IMR-90 (cell line): Measurements from ENCODE around the gene CLDN24. TPM values are rescaled to one million over a fixed set of nuclear protein-coding genes. Genes with fewer than 3 reads are reported as not detected.
"Not testable (repeated sequence)": the region's sequence is repeated elsewhere in the genome, so short reads cannot be mapped to it uniquely, and the experiment has no call there.

Experiments
- ATAC-seq: fragments of 200-7000 bp; cut with Tn5 transposase; 2 replicates; pipeline ENCODE4 v1.9.1; 2020; ENCODE audit warnings: low read depth, mild to moderate bottlenecking, moderate library complexity
- BruUV-seq: library from RNA; stranded (reverse); fragments of 400-500 nt; replicated peaks from 2 replicates; lab custom pipeline; 2021; lab: Mats Ljungman, UMichigan
- CTCF ChIA-PET: fragments of 300-600 bp; formaldehyde crosslinking; extraction: SDS; loops from one replicate; lab custom pipeline; 2021; ENCODE audit warnings: antibody characterized with exemption; lab: Yijun Ruan, JAX
- POLR2A ChIA-PET: fragments of 300-600 bp; sonication (Branson Sonifier 250); formaldehyde crosslinking; loops from one replicate; lab custom pipeline; 2022; ENCODE audit warnings: antibody characterized with exemption; ENCODE audit not compliant: unreplicated experiment; lab: Charles Lee
- DNase-seq: peaks from one replicate; pipeline ENCODE4 v3.0.0; 2013
- H2AFZ ChIP-seq: replicated peaks from 2 replicates; pipeline ENCODE3; 2013; ENCODE audit warnings: low read length, mild to moderate bottlenecking; ENCODE audit not compliant: poor library complexity
- H2AK5ac ChIP-seq: 2 replicates; pipeline ENCODE4 v1.6.1; 2013; ENCODE audit warnings: low read depth, low read length, inconsistent platforms
- H2AK9ac ChIP-seq: replicated peaks from 2 replicates; pipeline ENCODE3; 2013; ENCODE audit warnings: mild to moderate bottlenecking, low read depth, low read length, moderate library complexity; ENCODE audit not compliant: poor library complexity
- H2BK120ac ChIP-seq: 2 replicates; pipeline ENCODE4 v1.6.1; 2013; ENCODE audit warnings: low read depth, low read length, inconsistent platforms
- H2BK15ac ChIP-seq: 3 replicates; pipeline ENCODE4 v1.6.1; 2013; ENCODE audit warnings: low read depth, low read length, inconsistent platforms
- H2BK20ac ChIP-seq: 2 replicates; pipeline ENCODE4 v1.6.1; 2013; ENCODE audit warnings: low read depth, mild to moderate bottlenecking, inconsistent platforms, low read length, moderate library complexity
- H2BK5ac ChIP-seq: 2 replicates; pipeline ENCODE4 v1.6.1; 2013; ENCODE audit warnings: mild to moderate bottlenecking, low read depth, low read length, inconsistent platforms; ENCODE audit not compliant: poor library complexity, severe bottlenecking
- H3K14ac ChIP-seq: replicated peaks from 2 replicates; pipeline ENCODE4 v1.6.1; 2013; ENCODE audit warnings: low read depth, low read length, inconsistent platforms
- H3K18ac ChIP-seq: 2 replicates; pipeline ENCODE4 v1.6.1; 2013; ENCODE audit warnings: low read depth, low read length, control low read depth
- H3K23ac ChIP-seq: 2 replicates; pipeline ENCODE4 v1.6.1; 2013; ENCODE audit warnings: low read depth, low read length, inconsistent platforms
- H3K27ac ChIP-seq: 2 replicates; pipeline ENCODE4 v1.5.1; 2013; ENCODE audit warnings: mild to moderate bottlenecking, control low read depth, low read length; ENCODE audit not compliant: insufficient read depth
- H3K27me3 ChIP-seq: 2 replicates; pipeline ENCODE4 v1.6.1; 2013; ENCODE audit warnings: low read length; ENCODE audit not compliant: control insufficient read depth, insufficient read depth
- H3K36me3 ChIP-seq: 2 replicates; pipeline ENCODE4 v1.6.1; 2013; ENCODE audit warnings: low read length, mixed read lengths; ENCODE audit not compliant: control insufficient read depth, insufficient read depth
- H3K4ac ChIP-seq: 2 replicates; pipeline ENCODE4 v1.6.1; 2013; ENCODE audit warnings: low read depth, low read length, inconsistent platforms
- H3K4me1 ChIP-seq: 2 replicates; pipeline ENCODE4 v1.6.1; 2013; ENCODE audit warnings: low read length, mixed read lengths; ENCODE audit not compliant: control insufficient read depth, insufficient read depth
- H3K4me2 ChIP-seq: 2 replicates; pipeline ENCODE4 v1.6.1; 2013; ENCODE audit warnings: low read depth, mild to moderate bottlenecking, control low read depth, low read length, moderate library complexity
- H3K4me3 ChIP-seq: 2 replicates; pipeline ENCODE4 v1.5.1; 2013; ENCODE audit warnings: low read depth, mild to moderate bottlenecking, control low read depth, low read length, moderate library complexity; ENCODE audit not compliant: insufficient read depth
- H3K56ac ChIP-seq: 2 replicates; pipeline ENCODE4 v1.6.1; 2013; ENCODE audit warnings: low read length, inconsistent platforms; ENCODE audit not compliant: insufficient read depth; ENCODE audit errors: extremely low read depth
- H3K79me1 ChIP-seq, 2 experiments: 2 replicates each; pipeline ENCODE4 v1.6.1; 2013; ENCODE audit warnings: low read length in 2 of 2, inconsistent platforms in 1 of 2, low read depth in 1 of 2
- H3K9ac ChIP-seq: 2 replicates; pipeline ENCODE4 v1.6.1; 2013; ENCODE audit warnings: low read depth, low read length, control low read depth
- H3K9me1 ChIP-seq: 2 replicates; pipeline ENCODE4 v1.6.1; 2013; ENCODE audit warnings: low read length, inconsistent platforms; ENCODE audit not compliant: insufficient read depth
- H3K9me3 ChIP-seq: 2 replicates; pipeline ENCODE4 v1.6.1; 2013; ENCODE audit warnings: low read length; ENCODE audit not compliant: control insufficient read depth, insufficient read depth
- H4K20me1 ChIP-seq: 2 replicates; pipeline ENCODE4 v1.6.1; 2013; ENCODE audit warnings: low read length, inconsistent platforms; ENCODE audit not compliant: insufficient read depth
- H4K5ac ChIP-seq: 2 replicates; pipeline ENCODE4 v1.6.1; 2013; ENCODE audit warnings: mild to moderate bottlenecking, low read depth, low read length, control low read depth
- H4K8ac ChIP-seq, 2 experiments: 2 replicates each; pipeline ENCODE4 v1.6.1; 2013; ENCODE audit warnings: low read depth in 2 of 2, low read length in 2 of 2, control low read depth in 1 of 2, inconsistent platforms in 1 of 2
- H4K91ac ChIP-seq: 2 replicates; pipeline ENCODE4 v1.6.1; 2013; ENCODE audit warnings: low read depth, low read length, inconsistent platforms; ENCODE audit not compliant: insufficient read depth
- CEBPB ChIP-seq: IDR thresholded peaks from 2 replicates; pipeline ENCODE4 v1.6.1; 2012; ENCODE audit warnings: low read depth, low read length, improper control_type of control experiment
- POLR2A ChIP-seq: IDR thresholded peaks from 2 replicates; pipeline ENCODE4 v1.6.1; 2012; ENCODE audit warnings: mild to moderate bottlenecking, low read depth, low read length
- WGBS, 2 experiments: methylation state at CpG; one replicate each; pipeline versions ENCODE4 v1.1.5 to v1.1.7; 2013; ENCODE audit warnings: missing lambda C conversion rate in 2 of 2; ENCODE audit not compliant: insufficient read length in 1 of 2; ENCODE audit errors: extremely low coverage in 2 of 2; 5-methylcytosine and 5-hydroxymethylcytosine counted together
- dilution Hi-C: fragments of 300-500 bp; cut with HindIII; formaldehyde crosslinking; loops from one replicate; pipeline ENCODE4 v1.14.3; 2018; ENCODE audit warnings: low sequenced_read_pairs; ENCODE audit not compliant: unreplicated experiment
- in situ Hi-C: fragments of 300-500 bp; cut with MboI; formaldehyde crosslinking; loops from 3 replicates; pipeline ENCODE4 v1.14.3; 2019; ENCODE audit warnings: low sequenced_read_pairs, inconsistent platforms, mixed read lengths
- intact Hi-C: fragments of 100-400 bp; cut with micrococcal nuclease; formaldehyde crosslinking; loops from 2 replicates; pipeline ENCODE4 v1.10.0; 2022
- polyA plus RNA-seq, 3 experiments: library from polyadenylated mRNA; depleted of rRNA; stranded (reverse); fragments of >200 nt; gene quantifications; 2 replicates each; pipeline ENCODE4 v1.2.3, GENCODE V29; 2012; ENCODE audit warnings: low replicate concordance in 1 of 3
- total RNA-seq: library from RNA; depleted of rRNA; stranded (reverse); fragments of >200 nt; gene quantifications from 2 replicates; pipeline ENCODE4 v1.2.3, GENCODE V29; 2012

Gene CLDN24
- total and polyA plus RNA-seq, 2 of the 4 experiments (the other 2 are of a cell fraction) = not detected

DNA sequence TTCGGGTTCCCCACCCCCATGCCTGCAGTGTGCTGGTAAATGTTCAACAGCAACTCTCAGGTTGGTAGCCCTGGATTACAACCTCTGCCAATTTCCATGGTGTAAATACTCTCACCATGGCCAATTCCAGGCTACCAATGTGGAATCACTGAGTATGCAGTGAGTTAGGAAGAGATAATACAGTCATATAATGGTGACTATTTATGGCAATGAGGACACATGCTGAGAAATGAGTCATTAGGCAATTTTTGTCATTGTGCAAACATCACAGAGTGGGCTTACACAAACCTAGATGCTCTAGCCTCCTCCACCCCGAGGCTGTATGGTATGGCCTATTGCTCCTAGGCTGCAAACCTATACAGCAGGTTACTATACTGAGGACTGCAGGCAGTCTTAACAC lies 4.6 kb upstream of the CLDN24 start:
- dilution Hi-C loops = no loop called here

GRCh38 chr4:183326387-183326786 lies 4.2 kb upstream of the CLDN24 start:
- H3K9ac ChIP-seq, H4K5ac ChIP-seq, H3K27ac ChIP-seq, H2AK5ac ChIP-seq, DNase-seq, H3K4ac ChIP-seq, H3K79me1 ChIP-seq, H2AFZ ChIP-seq, H3K14ac ChIP-seq, H3K4me1 ChIP-seq, H2BK15ac ChIP-seq, dilution Hi-C loops, BruUV-seq, in situ Hi-C loops, H4K20me1 ChIP-seq, H2AK9ac ChIP-seq, H3K9me3 ChIP-seq, H2BK20ac ChIP-seq, H3K9me1 ChIP-seq, H4K91ac ChIP-seq, intact Hi-C loops, H4K8ac ChIP-seq, H3K27me3 ChIP-seq, H3K4me2 ChIP-seq, H3K18ac ChIP-seq, ATAC-seq, H3K4me3 ChIP-seq, H3K23ac ChIP-seq, H2BK120ac ChIP-seq, H3K56ac ChIP-seq, H3K36me3 ChIP-seq, CTCF ChIA-PET, H2BK5ac ChIP-seq: not testable (repeated sequence)
- POLR2A ChIA-PET = interaction anchor here (1.1 kb wide), 1 partner anchor 10 kb away, joined by 3 read pairs; no protein-coding TSS in a partner anchor
- WGBS, 2 experiments = 75% methylated on average over 1 of the region's 6 CpGs; no CpG with 5 or more reads in 1 of the 2 experiments

More for the DNA sequence above, 4.6 kb upstream of the CLDN24 start:
- H4K20me1 ChIP-seq = no peaks in the 10 kb centered on the region
- H3K4me3 ChIP-seq = no peak overlapping the region
- no peaks in the 10 kb centered on the region for H3K36me3 ChIP-seq
- peak; percentile 5; the same call in 1 of the 2 replicates for ATAC-seq
- no peak overlapping the region for H3K14ac ChIP-seq
- no peak overlapping the region for H2BK5ac ChIP-seq
- TF ChIP-seq CEBPB (peak; percentile 77), POLR2A (no peak)
- ChIA-PET CTCF (no interaction called here), POLR2A (interaction anchor here (1.1 kb wide), 1 partner anchor 10 kb away, joined by 3 read pairs; no protein-coding TSS in a partner anchor)
- H3K79me1 ChIP-seq = no peaks in the 10 kb centered on the region
- no peaks in the 10 kb centered on the region for H3K9me1 ChIP-seq
- no peak overlapping the region for H3K4ac ChIP-seq
- no peak overlapping the region for H3K23ac ChIP-seq
- no peak overlapping the region for H2BK120ac ChIP-seq
- no peaks in the 10 kb centered on the region for H3K27me3 ChIP-seq
- no peak overlapping the region for H3K27ac ChIP-seq
- no peak overlapping the region for H3K4me2 ChIP-seq
- in situ Hi-C loops (no loop called here), intact Hi-C loops (no loop called here)
- DNase-seq = peak; percentile 40
- no peak overlapping the region for H4K5ac ChIP-seq
- H3K9me3 ChIP-seq = peaks cover 7% of the 10 kb centered on the region
- H2AK5ac ChIP-seq = no peak overlapping the region
- no peak overlapping the region for H3K18ac ChIP-seq
- no peak overlapping the region for H2BK20ac ChIP-seq
- H3K4me1 ChIP-seq = peaks cover 3% of the 10 kb centered on the region; the same call in 1 of the 2 replicates
- no peak overlapping the region for H3K56ac ChIP-seq
- no CpG with 5 or more reads among the region's 2 CpGs for WGBS, 2 experiments
- H3K9ac ChIP-seq = no peak overlapping the region
- H2AFZ ChIP-seq = no peak overlapping the region
- no peak overlapping the region for H4K8ac ChIP-seq
- BruUV-seq = no TSS peak
- no peak overlapping the region for H2AK9ac ChIP-seq
- H4K91ac ChIP-seq = no peak overlapping the region
- no peak overlapping the region for H2BK15ac ChIP-seq
